GM18951 (cell line): Measurements from ENCODE around the gene LPP.

Source experiments
- POLR2A ChIP-seq: IDR thresholded peaks from 4 replicates; pipeline ENCODE4 v1.6.1; 2011; ENCODE audit warnings: mild to moderate bottlenecking; ENCODE audit not compliant: insufficient read length, insufficient read depth; ENCODE audit errors: extremely low read depth
- in situ Hi-C: fragments of 300-500 bp; cut with MboI; formaldehyde crosslinking; loops from one replicate; pipeline ENCODE4 v1.12.0; 2022; ENCODE audit warnings: low sequenced_read_pairs, mixed read lengths, inconsistent platforms; ENCODE audit not compliant: unreplicated experiment

Gene LPP

DNA sequence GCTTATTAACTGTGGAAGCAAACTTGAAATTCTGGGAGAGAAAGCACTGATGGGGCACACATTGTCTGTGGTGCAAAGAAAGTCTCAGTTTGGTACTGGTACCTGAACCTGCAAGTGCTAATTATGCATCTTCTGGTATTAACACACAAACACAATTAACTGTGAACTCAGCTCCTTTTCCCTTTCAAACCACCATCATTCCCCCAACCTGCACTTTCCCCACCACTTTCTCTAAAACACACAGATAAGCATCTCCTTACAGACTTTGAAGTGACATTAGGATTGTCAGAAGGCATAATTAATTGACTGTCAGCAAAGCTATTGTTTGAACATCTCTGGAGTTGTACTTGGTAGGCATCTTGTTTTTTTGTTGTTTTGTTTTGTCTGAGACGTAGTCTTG lies 565.6 kb downstream of the LPP start:
- in situ Hi-C loops = no loop called here

GRCh38 chr3:188720215-188720614 lies 566.3 kb downstream of the LPP start:
- TF ChIP-seq POLR2A = no peak
- in situ Hi-C loops = no loop called here

More for the DNA sequence above, 565.6 kb downstream of the LPP start:
- TF ChIP-seq POLR2A = no peak

DNA sequence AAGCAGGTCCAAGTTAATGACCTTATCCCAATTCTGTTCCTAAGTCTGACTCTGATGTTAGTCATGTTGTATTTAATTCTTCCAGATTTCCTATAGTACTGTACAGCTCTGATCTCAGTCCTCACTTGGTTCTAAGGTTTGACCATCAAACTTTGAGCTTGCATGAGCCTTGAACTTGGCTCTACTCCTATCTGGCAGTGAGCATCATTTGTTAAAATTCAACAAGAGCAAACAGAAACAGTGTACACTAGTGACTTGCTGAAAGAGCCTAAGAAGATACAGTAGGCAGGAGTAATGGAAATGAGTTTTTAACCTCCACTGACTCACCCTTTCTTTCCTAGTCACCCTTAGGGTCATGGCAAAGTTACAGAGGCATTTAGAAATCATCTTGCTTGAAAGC lies 566.7 kb downstream of the LPP start:
- no peak for TF ChIP-seq POLR2A
- in situ Hi-C loops = no loop called here

GRCh38 chr3:188721312-188721711 lies 567.4 kb downstream of the LPP start:
- TF ChIP-seq POLR2A = no peak
- in situ Hi-C loops = no loop called here

- in situ Hi-C loops = no loop called here
- no peak for TF ChIP-seq POLR2A
These were observed 568.0 kb downstream of the LPP start for GRCh38 chr3:188721990-188722389.

GRCh38 chr3:188722963-188723362 lies 569.0 kb downstream of the LPP start:
- TF ChIP-seq POLR2A = no peak
- in situ Hi-C loops = no loop called here

- no peak for TF ChIP-seq POLR2A
These were observed 573.1 kb downstream of the LPP start for GRCh38 chr3:188727052-188727451.

GRCh38 chr3:188728371-188728896 lies 574.5 kb downstream of the LPP start:
- in situ Hi-C loops = no loop called here
- no peak for TF ChIP-seq POLR2A

More at GRCh38 chr3:188727052-188727451, 573.1 kb downstream of the LPP start:
- in situ Hi-C loops = no loop called here

- no peak for TF ChIP-seq POLR2A
- in situ Hi-C loops = no loop called here
These were observed 575.5 kb downstream of the LPP start for GRCh38 chr3:188729422-188729821.

DNA sequence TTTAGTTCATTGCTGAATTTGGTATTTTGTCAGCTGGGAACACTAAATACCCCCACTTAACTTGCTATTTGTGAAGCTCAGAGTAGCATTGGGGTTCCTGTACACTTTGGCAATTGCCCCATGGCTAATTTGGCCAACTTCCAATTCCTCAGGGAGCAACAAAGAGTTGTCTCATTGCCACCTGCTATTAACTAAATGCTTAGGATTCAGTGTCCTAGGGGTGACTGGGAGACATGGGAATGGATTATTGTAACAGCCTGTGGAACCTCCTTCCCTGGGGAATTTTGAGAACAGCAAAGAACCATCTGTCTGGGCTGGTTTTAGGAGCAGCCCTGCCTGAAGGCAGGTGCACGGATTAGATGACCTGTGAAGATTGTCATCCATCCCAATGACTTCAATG lies 580.4 kb downstream of the LPP start:
- TF ChIP-seq POLR2A = no peak
- in situ Hi-C loops = no loop called here

GRCh38 chr3:188739511-188739910 lies 585.6 kb downstream of the LPP start:
- no peak for TF ChIP-seq POLR2A
- in situ Hi-C loops = no loop called here

- in situ Hi-C loops = loop anchor here (10.0 kb wide), 1 partner anchor 995 kb away; the partner anchor contains the start of gene BCL6
- TF ChIP-seq POLR2A = no peak
These were observed 586.1 kb downstream of the LPP start for GRCh38 chr3:188740010-188740409.

DNA sequence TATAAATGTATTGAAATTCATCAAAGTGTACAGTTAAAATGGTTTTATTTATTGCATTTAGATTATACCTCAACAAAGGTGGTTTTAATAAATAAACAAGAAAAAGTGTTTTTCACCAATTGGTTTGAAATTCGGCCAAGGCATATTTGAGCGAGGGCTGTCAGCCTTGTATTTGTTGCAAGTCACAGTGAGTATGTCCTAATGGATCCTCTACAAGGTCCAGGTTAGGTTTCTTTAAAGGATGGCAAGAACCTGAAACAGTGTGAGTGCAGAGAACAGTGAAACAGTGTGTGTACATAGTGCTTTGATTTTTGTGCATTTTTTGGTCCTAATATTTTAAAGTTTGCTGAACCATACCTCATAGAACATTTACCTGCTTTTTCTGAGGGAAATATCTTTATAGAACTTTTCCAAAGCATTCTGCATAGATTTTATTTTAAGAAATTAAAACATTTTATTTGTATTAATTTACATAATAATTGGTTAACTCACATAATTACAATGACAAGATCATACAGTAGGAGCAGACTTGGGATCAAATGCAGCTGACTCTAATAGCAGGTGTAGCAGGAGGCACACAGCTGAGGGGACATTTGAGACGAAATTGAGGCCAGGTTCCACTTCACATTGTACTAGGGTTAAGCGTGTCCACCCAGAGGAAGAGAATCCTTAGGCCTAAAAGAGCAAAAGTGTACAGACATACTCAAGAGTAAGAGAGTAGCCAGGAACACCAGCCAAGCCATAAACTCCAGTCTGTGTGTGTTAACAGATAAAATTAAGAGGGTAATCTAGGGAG lies 589.0 kb downstream of the LPP start:
- in situ Hi-C loops = loop anchor here (10.0 kb wide), 1 partner anchor 998 kb away; the partner anchor contains the start of gene BCL6

GRCh38 chr3:188744166-188744565 lies 590.2 kb downstream of the LPP start:
- no peak for TF ChIP-seq POLR2A
- in situ Hi-C loops = loop anchor here (10.0 kb wide), 1 partner anchor 999 kb away; the partner anchor contains the start of gene BCL6

More for the DNA sequence above, 589.0 kb downstream of the LPP start:
- no peak for TF ChIP-seq POLR2A

DNA sequence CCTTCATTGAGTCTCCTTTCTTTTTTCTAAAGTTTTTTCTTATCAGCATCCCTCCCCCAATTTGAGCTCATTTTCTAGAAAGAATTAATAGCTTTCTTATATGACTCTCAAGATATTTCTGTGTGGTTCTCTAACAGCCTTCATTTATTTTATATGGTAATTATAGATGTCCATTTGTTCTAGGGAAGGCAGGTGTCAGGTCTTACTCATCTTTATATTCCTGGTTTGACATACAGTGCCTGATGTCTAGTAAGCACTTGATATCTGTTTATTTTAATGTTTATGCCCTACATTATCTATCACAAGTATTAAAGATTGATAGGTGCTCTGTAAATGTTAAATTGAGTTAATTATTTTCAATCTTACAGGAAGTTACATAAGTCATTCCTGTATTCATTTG lies 591.1 kb downstream of the LPP start:
- in situ Hi-C loops = loop anchor here (10.0 kb wide), 1 partner anchor 1000 kb away; the partner anchor contains the start of gene BCL6
- TF ChIP-seq POLR2A = no peak
